Stimulated activated CD8-positive, alpha-beta memory T cell treated with anti-CD3 and anti-CD28 coated beads, Interleukin-2, amount 100 ng/mL, for 48 hours (primary cell): ENCODE measurements around the gene PHACTR2.

Experiments
- DNase-seq, 2 donors: peaks; one replicate each; pipeline ENCODE4 v3.0.0-alpha.2; 2020; ENCODE audit warnings: low read depth in 2 of 2

PHACTR2 gene

DNA sequence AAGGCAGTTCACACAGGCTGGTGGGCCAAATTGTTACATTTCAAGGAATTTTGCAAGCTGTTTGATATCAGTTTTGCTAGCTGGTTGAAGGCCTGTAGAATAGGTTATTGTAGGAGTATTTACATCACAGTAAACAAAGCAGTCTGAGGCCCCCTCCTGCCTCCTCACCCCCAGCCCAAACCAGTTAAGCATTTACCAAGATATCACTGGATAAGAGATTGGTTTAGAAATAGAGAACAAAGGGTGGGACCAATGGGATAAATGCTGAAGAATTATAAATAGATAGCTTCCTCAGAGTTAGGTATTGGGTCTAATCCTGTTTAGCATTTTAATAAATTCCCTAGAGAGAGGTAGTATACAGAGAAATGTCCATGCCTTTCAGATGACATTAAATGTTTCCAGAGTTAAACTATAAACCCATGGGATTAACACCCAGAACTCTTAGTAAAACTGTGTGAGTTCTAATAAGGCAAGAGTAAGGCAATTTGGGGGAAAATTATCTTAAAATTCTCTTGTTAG, 2.3 kb upstream of the PHACTR2 start:
- DNase-seq = no peak

DNA sequence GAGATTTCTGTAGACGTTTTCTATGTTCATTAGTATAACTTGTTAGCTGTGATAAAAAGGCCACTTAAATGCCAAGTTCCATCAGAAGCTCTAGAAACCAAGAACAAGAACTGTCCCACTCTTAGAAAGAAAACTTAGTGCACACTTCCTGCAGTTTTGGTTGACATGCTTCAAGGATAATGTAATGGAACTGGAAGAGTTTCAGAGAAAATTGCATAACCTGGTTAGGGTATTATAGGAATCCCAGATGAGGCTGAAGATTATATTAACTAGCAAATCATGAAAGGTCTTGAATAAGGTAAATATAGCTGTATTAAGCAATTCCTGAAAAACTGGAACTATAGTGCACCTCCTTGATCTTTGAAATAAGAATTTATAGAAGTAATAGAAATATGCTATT, 1.8 kb upstream of the PHACTR2 start:
- DNase-seq = no peak

DNA sequence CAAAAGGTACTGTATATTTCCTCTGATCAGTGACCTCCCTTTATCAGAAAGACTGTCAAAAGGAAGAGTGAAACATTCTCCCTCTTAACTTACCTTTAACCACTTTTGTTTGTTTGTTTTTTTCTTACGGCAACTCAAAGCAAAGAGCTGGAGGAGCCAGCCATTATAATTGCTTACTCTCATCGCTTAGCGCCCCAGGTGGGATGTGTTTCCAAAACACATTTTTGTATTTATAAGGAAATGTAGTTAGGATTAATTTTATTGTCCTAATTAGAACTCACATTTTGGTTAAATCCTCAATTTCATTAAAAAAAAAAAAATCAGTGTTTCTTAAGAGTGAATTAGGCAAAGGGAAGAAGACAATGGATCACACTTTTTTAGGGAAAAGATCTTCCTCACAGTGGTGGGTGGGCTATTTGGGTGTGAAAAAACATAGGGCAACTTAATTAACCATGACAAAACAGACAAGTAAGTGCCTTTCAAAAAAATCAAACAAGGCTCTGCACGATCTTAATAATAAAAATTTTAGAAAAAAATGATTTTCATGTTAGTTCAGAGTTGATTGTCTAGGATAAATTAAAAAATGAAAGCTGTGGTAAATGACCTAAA, 1.2 kb upstream of the PHACTR2 start:
- no peak for DNase-seq

DNA sequence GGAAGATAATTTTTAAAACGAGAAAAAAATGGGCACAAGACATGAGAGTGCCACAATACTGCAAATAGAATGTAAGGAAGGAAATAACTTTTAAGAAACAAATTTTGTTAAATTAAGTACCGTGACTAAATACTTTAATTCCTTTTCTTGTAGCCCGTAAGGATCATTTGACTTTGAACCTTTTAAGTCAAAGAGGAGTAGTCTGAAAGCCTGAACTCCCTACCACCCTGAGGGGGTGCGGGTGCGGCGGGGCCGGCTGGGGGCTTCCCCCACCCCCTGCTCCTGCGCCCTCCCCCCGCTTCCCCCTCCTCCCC, 231 bp upstream of the PHACTR2 start:
- no peak for DNase-seq

DNA sequence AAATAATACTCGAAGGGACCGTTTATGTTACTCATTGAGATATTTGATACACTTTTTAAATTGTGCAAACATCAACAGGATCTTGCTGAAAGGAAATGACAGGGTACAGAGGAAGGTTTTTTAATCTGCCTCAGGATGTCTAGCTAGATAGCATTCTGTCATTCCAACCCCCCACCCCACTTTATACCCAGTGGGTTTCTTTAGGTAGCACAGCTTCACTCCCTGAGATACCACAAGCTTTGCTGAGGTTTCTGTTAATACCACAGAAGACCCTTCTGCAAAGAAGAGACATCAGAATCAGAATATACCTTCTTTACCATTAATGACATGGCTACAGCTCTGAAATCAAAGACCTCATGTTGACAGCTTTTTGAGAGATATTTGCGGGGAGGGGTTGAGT, 1.3 kb downstream of the PHACTR2 start:
- no peak for DNase-seq

DNA sequence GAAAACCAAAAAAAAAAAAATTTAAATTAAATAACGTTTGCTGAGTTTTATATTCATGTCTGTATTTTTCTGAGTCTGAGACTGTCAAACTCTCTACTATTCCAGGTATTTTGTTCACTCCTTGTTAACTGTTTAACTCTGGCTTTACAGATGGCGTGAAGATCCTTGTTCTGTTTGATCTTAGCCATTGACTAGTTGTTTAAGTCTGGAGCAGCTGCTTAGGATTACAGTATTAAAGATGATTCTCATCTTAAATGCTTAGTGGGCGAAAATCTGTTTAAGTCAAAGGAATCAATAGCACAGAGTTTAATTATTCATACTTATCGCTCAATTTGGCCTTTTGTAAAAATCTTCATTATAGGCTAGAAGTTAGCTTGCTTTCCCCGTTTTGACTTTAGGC, 2.4 kb downstream of the PHACTR2 start:
- no peak for DNase-seq

DNA sequence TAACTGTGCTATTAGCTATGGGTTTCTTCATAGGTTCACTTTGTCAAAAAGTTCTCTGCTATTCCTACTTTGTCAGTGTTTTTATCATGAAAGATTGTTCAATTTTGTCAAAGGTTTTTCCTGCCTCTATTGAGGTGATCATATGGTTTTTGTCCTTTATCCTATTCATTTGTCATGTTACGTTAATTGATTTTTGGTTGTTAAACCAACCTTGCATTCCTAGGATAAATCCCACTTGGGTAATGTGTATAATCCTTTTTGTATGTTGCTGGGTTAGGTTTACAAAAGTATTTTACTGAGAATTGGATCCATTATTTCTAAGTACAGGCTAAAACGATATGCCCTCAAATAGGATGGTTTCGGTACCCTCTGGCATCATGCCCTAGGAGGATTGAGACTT, 5.0 kb downstream of the PHACTR2 start:
- DNase-seq = no peak

DNA sequence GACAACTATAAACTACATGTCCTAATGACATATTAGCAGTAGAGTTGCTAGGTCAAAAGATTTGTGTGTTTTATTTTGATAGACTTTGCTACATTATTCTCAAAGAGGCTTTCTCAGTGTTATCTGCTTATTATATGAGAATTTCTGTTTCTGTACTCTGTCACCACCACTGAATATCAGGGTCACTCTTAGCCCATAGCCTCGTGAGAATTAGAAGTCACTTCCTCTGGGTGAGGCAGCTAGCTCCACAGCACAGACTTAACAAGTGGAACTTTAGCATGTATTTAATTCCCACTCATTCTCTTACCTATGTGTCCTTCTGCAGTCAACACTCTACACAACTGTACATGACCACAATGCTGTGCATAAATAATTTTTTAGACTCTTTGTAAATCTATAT, 6.7 kb downstream of the PHACTR2 start:
- DNase-seq = no peak

DNA sequence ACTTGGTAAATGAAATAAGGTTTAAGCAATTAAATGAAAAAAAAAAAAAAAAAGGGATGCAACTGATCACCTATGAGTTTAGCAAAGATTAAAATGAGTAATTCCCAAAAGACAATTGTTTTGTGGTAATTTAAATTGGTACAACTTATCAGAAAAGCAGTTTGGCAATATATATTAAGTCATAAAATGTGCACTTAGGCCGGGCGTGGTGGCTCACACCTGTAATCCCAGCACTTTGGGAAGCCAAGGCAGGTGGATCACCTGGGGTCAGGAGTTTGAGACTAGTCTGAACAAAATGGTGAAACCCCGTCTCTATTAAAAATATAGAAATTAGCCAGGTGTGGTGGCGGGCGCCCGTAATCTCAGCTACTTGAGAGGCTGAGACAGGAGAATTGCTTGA, 7.9 kb downstream of the PHACTR2 start:
- DNase-seq = no peak

DNA sequence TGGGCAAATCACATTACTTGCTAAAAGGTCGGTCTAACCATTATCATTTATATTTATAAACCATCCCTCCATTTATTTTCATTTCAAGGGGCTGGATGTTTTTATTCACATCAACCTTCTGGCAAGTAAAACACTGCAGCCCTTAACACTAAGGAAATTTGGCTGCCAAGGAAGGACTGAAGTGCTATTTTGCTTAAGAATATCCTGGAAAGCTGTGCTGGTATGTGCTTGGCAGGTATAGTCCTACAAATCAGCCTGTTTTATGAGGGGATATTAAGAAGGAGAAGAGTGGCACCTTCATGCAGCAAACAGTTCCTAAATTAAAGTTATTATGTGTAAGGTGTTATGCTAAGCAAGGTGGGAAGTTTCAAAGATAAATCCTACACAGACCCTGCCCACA, 9.8 kb downstream of the PHACTR2 start:
- DNase-seq = no peak

DNA sequence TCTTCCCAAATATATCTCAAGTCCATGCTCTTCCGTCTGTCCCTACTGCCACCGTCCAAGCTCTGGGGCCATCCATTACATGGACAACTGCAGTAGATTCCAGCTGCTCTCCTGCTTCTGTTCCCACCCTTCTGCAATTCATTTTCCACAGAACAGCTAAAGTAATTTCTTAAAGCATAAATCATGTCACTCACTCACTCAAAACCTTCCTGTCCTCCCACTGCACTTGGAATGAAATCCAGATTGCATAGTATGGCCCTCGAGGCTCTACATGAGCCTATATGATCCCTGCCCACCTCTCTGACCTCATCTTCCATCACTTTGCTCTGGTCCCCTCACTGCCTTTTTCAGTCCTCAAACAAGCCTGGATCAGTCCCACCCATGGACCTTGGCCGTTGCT, 10.9 kb downstream of the PHACTR2 start:
- no peak for DNase-seq

DNA sequence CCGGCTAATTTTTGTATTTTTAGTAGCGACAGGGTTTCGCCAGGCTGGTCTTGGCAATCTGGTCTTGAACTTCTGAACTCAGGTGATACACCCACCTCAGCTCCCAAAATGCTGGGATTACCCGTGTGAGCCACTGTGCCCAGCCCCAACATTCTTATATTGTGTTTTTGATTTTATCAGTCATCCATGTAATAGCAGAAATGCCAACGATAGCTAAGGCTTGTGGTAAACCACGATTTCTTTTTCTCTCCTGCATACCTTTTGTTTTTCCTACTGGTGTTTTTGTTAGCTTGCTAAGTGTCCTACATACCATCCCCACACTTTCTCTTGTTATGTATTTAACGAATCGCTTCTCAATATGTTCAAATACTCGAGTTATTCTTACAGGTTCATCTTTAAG, 12.1 kb downstream of the PHACTR2 start:
- no peak for DNase-seq

DNA sequence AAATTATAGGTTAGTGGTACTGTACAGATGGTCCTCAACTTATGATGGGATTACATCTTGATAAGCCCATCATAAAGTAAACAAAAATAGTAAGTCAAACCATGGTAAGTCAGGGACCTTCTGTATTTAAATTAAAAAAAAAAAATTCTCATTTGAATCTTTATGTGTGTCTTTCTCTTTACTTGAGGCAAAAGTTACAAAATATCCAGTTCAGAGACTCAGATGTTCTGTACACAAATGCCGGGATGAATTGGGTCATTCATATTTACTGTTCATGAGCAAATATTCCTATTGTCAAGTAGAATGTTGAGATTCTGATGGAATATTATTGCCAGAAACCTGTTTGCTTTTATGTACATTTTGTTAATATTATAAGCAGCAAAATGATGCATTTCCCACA, 13.4 kb downstream of the PHACTR2 start:
- no peak for DNase-seq

DNA sequence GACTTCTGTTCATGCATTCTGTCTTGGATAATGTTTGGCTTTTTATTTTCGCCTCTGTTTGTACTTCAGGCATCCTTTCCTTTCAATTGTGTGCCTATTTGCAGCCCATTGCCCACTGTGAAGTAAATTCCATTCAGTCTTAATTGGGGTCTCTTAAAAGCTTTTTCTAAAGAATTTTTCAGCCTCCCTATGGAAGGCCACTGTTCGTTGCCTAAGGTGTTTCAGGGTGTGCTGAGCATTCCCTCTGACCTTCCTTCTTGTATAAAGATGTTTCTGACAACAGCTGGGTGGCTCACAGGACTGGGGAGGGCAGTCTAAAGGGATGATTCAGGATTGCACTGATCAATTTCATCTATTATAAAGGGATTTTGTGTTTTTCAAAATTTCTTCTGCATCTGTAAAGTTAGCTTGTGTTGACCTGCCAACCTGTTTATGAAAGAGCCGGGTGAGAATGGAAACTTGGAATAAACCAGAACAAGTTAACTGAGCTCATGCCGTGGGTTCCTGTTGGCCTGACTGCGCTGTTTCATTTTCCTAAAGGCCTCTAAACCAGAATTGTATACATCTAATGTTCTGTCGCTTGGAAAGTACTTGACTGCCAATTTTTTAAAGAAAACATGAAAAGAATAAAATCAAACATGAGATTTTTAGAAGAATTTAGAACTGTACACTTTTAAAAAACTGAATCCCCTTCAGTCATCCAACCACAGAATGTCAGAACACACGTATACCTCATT, 14.3 kb downstream of the PHACTR2 start:
- no peak for DNase-seq

DNA sequence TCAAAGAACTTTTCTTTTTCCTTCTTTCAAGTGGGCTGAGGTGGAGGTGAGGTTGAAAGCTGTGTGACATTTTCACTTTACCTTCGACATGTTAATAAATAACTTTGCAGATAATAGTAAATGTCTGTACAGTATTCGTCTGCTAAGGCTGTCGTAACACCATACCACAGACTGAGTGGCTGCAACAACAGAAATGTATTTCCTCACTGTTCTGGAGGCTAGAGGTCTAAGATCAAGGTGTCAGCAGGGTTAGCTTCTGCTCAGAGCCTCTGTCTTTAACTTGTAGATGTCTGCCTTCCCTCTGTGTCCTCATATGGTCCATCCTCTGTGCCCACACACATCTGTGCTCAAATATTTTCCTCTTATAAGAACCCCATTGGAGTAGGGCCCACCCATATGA, 14.9 kb downstream of the PHACTR2 start:
- no peak for DNase-seq

DNA sequence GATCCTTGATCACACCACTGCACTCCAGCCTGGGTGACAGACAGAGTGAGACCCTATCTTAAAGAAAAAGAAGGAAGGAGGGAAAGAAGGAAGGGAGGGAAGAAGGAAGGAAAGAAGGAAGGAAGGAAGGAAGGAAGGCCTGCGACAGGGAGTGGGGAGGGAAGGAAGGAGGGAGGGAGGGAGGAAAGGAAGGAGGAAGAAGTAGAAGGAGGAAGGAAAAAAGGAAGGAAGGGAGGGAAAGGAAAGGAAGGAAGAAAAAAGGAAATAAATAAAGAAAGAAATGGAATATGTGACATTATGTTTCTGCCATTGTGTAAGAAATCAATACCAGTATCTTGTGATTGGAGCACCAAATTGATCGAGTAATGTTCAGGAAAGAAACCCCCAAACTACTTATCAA, 16.2 kb downstream of the PHACTR2 start:
- DNase-seq = no peak

DNA sequence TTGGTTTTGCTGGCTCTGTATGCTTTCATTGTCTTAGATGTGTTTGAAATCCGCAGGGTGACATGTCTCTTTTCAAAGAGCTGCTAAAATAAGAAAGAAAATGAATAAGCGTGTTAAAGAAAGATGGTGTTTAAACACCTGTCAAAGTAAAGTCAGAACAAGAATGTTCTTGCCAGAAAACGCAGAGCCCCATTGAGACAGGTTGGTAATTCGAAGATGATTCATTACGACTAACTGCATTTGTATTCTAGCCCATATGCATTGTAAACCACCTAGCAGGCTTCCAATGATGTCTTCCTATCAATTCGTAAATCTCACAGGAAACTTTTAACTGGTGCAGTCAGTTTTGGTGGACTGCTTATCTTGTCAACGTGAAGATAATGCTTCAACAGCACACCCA, 16.8 kb downstream of the PHACTR2 start:
- DNase-seq = no peak

DNA sequence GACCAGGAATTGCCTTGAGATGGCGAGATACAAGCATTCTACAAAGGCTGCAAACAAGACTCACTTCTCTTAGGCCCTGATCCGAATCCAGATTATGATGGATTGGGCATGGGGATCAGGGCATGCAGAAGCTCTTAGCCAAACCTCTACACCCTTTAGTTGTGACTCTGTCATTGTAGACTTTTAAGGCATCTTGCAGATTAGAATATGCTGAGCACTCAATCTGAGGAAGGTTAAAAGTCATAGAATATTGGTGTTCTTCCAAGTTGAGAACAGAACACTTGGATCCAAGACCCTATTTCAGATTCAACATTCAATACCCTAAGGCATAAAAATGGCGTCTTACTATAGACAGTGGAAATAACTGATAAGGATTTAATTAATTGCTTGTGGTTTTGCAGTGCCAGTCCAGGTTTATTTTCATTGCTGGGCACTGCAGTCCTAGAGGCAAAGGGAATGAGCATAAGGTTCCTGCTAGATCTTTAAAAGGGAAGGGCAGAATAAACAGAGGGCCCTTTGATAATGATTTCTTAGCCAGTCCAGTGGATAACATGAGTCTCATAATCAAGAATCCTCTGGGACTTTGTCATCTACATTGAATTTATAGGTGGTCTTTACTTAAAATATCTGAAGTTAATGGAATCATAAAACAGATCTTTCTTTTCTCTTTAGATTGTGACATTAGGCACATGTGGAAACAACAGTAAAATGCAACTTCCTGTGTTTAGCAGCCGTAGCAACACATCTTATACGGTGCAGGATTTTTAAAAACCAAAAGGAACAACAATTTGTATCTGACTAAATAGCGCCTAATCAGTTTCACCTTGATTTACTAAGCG, 17.6 kb downstream of the PHACTR2 start:
- DNase-seq = no peak

DNA sequence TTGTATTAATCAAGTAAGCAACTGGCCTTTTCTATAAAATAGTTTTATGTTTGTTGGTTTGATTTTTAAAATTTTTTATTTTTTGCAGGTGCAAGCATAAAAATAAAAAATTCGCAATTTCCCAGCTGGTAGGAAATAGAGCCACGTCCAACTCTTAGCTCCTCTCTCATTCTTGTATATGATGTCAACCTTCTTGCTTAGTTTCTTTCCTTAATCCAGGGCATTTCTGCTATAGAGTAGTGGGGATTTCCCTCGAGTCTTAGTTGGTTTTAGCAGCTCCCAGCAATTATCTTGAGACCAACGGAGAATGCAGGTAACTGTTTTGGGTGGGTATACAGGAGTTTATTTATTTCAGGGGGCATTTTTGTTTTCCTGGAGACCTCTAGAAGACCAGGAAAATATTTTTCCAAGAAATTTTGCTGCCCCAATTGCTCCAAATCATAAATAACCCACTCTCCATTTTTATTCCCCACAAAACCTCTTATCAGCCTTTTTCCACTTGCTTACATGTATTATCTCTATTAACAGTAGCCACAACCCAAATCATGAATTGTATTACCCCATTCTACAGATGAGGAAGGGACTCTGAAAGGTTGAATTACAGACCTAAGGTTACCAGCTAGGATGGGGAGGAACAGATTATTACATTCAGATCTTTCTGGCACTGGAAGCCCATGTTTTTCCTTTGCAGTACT, 18.4 kb downstream of the PHACTR2 start:
- DNase-seq = no peak

DNA sequence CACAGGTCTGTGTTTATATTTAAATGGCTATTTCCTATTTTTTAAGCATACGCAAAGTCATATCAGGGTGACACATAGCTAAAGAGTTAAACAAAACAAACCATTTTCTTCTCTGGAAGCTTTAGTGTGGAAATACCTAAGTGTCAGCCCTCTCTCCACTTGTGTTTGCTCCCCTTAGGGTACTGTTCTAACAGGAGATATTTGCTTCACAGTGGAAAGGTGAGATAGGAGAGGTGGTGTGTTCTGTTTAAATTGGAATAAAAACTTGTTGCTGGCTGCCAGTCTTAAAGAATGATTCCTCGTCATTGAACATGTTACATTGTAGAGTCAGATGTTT, 18.9 kb downstream of the PHACTR2 start:
- DNase-seq = no peak

DNA sequence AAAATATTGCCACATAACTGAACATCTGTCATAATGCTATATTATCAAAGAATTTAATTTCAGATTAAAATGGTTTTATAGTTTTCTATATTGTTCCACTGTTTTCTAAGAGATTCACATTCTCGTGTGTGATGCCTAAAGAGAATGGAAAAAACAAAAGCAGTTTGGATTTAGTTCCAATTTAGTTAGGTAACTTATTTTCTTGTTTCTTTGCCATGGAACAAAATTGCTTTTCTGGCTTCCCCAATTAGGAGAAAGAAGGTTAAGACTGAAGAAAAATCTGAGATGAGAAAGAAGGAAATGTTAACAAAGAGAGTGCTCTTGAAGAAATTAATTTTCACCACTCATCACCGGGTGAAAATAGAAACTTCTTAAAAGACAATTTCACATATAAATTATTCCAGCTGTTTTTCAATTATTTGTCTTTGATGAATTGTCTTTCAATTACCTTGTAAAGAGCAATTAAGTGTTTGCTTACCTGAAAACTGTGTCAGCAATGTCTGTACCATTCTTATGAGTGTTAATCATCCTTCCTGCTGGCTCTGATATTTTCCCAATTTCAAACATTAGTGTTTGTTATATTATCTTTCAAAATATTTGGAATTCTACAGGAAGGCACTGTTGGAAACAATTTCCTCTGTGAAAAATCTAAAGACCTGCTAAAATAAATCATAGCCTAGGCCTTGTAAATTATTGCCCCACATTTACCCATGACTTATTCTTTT, 19.5 kb downstream of the PHACTR2 start:
- no peak for DNase-seq

DNA sequence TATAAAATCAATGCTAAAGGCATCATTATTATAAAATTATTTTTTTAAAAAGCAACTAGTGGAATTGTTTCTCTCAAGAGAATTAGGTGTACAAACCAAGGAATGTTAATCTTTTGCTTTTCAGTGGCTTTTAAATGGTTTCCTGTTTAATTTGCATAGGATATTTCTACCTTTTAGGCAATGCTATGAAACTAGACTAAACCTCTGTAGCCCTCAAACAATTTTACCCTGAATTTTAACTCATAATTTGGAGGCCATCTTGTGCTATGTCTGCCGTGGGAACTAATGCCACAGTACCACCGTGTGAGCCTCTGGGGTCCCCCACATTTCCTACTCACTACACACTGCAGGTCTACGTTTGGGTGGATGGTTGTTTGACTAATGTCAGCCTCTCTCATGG, 20.6 kb downstream of the PHACTR2 start:
- no peak for DNase-seq
